ENCODE results near the gene KIF5A.

The KIF5A gene

DNA sequence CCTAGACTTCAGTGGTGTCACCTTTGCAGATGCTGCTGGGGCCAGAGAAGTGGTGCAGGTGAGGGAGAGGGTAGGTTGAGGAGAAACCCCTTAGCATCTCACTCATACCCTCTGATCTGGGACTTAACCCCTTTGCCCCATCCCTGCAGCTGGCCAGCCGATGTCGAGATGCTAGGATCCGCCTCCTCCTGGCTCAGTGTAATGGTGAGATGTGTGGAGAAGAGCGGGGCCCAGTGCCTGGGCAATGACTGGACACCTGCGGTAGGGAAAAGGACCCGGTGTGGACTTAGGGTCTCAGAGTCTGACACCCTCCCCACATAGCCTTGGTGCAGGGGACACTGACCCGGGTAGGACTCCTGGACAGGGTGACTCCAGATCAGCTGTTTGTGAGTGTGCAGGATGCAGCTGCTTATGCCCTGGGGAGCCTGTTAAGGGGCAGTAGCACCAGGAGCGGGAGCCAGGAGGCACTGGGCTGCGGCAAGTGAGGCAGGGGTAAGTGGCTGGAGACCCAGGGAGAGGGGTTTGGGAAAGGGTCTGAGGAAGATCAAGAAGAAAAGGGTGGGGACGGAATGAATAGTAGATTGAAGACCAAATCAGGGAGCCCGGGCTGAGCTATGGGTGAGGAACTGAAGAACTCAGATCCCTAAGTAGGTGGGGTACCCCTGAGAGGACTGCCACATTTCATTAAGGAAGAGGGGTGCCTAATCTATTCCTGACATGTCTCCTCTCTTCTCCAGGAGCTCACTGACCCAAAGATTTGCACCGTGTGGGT is 75.6 kb downstream of the KIF5A start:
- no peak overlapping the region for H3K4me3 ChIP-seq (replicated peaks; ENCODE audit: low read depth, low read length)
- DNase-seq (ENCODE audit: extremely low read depth, low read depth): no peak
- TF ChIP-seq, protein P1, sequence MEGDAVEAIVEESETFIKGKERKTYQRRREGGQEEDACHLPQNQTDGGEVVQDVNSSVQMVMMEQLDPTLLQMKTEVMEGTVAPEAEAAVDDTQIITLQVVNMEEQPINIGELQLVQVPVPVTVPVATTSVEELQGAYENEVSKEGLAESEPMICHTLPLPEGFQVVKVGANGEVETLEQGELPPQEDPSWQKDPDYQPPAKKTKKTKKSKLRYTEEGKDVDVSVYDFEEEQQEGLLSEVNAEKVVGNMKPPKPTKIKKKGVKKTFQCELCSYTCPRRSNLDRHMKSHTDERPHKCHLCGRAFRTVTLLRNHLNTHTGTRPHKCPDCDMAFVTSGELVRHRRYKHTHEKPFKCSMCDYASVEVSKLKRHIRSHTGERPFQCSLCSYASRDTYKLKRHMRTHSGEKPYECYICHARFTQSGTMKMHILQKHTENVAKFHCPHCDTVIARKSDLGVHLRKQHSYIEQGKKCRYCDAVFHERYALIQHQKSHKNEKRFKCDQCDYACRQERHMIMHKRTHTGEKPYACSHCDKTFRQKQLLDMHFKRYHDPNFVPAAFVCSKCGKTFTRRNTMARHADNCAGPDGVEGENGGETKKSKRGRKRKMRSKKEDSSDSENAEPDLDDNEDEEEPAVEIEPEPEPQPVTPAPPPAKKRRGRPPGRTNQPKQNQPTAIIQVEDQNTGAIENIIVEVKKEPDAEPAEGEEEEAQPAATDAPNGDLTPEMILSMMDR (IDR thresholded peaks at IDR 0.05; ENCODE audit: low read depth, low read length, missing control alignments): no peak

DNA sequence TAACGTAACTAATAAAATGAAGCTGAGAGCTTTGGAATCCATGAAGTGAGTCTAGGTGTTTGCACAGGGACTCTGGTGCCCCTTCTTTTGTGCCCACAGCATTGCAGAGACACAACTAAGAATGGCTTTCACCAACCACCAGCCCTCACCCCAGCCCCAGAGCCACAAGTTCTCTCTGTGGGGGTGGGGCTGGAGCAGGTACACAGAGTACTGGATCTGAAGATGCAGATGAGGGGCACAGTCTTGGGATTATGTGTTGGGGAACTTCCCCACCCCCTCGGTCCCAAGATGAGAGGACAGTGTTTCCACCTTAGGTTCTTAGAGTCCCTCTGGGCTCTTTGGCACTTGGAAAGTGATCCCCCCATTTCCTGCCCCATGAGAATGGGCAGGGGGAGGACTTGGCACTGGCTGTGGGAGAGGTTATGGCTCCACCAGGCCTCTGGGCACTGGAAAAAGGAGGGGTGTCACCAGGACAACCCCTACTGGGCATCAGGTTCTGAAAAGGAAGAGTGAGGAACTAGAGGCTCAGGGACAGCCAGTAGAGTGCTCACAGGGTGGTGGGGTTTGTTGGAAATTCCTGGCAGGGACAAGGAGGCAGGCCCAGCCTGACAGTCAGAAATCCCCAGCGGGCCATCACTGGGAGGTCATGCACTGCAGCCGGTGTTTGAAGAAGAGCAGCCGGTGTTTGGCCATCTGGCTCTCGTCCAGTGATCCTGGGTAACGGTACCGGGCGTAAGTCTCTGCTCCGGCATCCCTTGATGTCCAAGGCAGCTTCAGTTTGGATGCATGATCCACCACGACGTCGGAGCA is 76.5 kb downstream of the KIF5A start:
- DNase-seq (ENCODE audit: extremely low read depth, low read depth): no peak
- TF ChIP-seq, protein P1 (IDR thresholded peaks at IDR 0.05; ENCODE audit: low read depth, low read length, missing control alignments): no peak
- no peak overlapping the region for H3K4me3 ChIP-seq (replicated peaks; ENCODE audit: low read depth, low read length)

DNA sequence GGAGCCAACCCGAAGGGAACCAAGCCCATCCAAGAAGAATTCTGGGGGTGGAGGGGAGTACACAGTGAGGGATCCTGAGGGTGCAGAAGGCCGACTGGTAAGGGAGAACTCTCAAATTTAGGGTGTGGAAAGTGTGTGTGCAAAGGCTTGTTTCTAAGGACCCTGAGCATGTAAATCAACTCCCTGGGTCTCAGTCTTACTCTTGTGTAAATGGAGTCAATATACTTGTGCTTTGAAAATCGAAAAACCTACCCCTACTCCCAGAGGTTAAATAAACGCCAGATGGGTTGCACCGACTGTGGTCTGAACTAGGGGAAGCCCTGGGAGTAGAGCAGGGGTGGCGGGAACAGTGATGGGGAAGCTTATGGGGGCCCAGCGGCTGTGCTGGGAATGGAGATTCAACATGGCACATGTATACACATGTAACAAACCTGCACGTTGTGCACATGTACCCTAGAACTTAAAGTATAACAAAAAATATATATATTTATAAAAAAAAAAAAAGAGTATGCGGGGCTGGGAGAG is 77.1 kb downstream of the KIF5A start:
- TF ChIP-seq, protein P1 (IDR thresholded peaks at IDR 0.05; ENCODE audit: low read depth, low read length, missing control alignments): no peak
- no peak for DNase-seq (ENCODE audit: extremely low read depth, low read depth)
- H3K4me3 ChIP-seq (replicated peaks; ENCODE audit: low read depth, low read length): no peak overlapping the region

DNA sequence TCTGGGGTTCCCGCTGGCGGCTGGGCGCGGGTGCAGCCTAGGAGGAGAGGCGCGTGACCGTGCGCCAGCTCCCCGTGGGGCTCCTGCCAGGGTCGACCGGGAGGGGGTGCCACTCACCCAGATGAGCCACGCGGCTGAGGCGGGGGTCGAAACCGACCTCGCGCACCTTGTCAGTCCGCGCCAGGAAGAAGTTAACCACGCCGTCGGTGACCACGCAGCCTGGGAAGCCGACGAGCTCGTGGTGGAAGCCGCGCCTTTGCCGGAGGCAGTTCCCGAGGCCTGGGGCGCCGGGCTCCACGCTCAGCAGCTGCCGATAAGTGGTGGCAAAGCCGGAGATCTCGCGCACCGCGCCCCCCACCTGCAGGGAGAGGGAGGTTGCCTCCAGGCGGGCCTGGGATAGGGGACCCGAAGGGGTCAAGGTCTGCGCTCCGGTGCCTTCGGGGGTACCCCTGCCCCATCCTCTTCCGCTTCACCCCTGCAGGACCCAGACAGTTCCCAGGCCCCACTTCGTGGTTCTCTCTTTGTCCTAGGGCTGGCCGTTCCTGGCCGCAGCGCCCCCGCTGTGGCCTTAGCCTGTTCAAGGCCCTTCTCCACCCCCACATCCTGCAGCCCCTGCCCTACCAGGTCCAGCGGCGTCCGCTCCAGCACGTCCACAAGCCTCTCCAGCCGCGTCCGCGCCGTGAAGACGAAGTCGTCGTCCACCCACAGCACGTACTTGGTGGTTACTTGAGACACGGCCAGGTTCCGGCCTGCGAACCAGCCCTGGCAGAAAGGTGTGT is 77.8 kb downstream of the KIF5A start:
- no peak overlapping the region for H3K4me3 ChIP-seq (replicated peaks; ENCODE audit: low read depth, low read length)
- TF ChIP-seq, protein P1 (IDR thresholded peaks at IDR 0.05; ENCODE audit: low read depth, low read length, missing control alignments): peak; percentile 7
- no peak for DNase-seq (ENCODE audit: extremely low read depth, low read depth)

DNA sequence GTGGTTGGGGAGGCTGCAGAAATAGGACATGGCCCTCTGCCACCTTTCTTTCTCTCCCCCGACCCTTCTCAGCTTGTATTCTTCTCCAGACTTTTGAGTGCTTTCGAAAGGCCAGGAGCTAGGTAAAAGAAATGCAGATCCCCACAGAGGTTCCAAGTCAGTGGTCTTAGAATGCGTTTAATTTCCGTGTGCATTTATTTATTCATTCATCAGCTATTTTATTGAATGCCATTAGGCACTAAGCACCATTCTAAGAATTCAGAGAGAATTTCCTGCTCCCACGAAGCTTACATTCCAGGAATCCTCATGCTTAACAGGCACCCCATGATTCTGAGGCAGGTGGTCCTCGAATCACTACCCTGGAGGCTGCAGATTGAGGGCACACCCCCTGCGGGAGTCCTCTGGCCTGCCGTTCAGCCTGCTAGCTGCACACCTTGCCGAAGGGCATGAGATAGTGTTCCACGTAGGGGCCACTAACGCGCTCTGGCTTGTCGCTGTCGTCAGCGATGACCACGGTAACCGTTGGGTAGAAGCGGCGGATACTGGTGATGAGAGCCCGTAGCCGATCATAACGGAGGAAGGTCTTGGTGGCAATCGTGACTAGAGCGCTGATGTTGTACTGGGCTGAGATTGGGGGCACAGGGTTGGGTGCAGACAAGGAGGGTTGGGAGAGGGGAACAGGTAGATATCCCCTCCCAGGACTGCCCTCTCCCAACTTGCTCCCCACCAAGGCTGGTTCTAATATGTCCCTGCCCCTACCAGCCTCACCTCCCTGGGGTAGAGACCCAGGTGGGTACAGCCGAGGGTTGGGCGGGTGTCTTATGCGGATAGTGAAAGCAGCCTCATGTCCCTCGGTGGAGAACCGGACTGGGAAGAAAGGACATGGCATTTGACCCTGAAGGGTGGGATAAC is 78.7 kb downstream of the KIF5A start:
- no peak for DNase-seq (ENCODE audit: extremely low read depth, low read depth)
- H3K4me3 ChIP-seq (replicated peaks; ENCODE audit: low read depth, low read length): no peak overlapping the region
- TF ChIP-seq, protein P1 (IDR thresholded peaks at IDR 0.05; ENCODE audit: low read depth, low read length, missing control alignments): no peak

All from HFF-Myc (cell line).